DLD1 (cell line): ENCODE data around the gene MYLK.

ENCODE experiments used
- in situ Hi-C: cut with HindIII; loops from 2 replicates; pipeline ENCODE4 v1.10.0; 2017; ENCODE audit warnings: low sequenced_read_pairs

Gene MYLK

DNA sequence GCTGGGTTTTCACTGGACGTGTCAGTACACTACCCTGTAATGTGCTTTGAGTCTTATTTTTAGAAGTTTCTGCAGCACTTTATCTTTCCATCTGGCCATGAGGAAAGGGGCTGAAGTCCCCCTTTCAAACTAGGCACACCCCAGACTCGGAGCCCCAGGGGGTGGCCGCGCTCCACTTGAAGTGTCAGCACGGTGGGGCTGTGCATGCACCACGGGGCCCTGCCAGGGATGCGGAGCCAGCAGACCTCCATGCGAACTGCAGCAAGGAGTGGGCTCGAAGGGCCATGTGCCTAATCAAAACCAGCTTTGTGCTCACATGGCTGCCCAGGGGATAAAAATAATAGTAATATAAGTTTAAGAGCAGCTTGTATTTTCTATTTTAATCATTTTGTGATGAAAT, 198.4 kb downstream of the MYLK start:
- in situ Hi-C loops = no loop called here

DNA sequence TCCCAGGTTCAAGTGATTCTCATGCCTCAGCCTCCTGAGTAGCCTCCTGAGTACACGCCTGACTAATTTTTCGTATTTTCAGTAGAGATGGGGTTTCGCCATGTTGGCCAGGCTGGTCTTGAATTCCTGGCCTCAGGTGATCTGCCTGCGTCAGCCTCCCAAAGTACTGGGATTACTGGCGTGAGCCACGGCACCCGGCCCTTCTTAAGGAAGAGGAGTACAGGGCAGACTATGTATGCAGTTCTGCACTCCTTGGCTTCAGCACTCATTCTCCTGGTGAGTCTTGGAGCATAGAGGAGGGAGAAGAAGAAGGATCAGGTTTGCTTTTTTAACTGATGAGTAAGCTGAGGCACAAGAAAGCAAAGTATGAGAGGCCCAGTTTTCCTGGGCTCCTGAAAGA, 199.5 kb downstream of the MYLK start:
- in situ Hi-C loops = no loop called here

DNA sequence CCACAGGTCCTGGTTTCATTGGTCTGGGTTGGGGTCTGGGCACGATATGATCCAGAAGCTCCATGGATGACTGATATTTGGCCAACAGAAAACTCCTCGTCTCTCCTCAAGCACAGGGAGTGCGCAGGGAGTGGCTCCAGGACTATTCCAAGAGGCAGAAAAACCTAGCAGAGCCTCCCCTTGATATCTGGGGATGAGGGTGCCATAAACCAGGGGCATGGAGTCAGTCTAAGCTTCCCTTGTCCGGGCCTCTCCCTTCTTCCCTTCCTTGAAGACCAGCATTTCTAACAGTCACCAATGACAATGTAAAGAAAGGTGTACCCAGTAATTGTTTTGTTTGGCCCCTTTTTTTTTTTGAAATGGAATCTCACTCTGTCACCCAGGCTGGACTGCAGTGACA, 199.9 kb downstream of the MYLK start:
- in situ Hi-C loops = no loop called here

DNA sequence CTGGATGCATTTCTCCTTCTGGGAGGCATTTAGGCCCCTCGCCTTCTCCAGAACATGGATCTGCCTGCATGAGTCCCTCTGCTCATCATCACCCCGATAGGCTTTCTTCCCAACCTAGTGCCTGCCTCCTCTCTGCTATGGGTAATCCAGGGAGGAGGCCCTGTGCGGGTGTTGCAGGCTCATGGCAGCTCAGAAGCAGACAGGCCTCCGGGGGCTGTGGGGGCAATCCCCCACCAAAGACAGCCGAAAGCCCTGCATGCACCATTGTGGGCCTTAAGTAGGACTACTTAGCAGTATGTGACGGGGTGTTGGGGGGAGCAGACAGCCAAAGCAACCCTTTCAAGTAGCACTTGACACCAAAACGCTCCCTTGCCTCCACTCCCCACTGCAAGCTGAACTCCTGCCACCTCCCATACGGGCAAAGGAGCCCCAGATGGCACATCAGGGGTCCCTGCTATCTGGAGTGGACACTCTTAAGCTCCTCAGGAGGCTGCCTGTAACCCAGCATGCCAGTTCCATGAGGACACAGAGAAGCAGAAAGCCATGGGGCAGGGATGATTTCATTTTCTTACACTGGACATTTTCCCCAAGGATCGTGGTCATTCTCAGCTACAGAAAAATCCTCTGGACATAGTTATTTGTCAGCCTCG, 200.5 kb downstream of the MYLK start:
- in situ Hi-C loops = no loop called here

DNA sequence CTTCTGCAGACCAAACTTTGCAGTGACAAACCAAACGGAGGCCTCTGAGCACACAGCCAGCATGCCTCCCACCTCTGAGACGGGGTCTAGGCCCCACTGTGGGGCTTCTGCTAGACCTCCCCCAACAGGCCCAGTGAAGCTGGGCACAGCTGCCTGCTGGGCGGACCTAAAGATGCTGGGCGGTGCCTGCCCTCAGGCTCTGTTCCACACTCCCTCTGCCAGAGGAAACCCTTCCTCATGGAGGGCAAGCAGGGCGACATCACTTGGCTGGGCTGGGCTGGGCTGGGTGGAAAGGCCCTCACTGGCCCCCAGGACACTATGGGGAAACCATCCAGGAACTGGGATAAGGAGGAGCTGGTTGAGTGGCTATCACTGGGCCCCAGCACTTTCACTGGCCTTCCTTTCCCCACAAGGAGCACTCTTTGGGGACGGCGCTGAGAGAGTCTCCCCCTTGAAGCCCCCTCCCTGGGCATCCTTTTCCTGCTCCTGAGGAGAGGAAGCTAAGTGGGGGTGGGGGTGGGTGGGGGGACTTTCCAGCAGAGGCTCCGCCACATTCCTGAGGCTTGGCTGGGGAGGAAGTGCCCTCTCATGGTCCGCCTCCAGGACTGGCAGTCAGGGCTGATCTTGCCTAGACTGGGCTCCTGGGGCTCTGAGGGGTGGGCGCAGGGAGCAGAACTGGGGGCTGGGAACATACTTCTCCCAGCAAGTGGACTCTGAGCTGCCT, 201.2 kb downstream of the MYLK start:
- in situ Hi-C loops = no loop called here

DNA sequence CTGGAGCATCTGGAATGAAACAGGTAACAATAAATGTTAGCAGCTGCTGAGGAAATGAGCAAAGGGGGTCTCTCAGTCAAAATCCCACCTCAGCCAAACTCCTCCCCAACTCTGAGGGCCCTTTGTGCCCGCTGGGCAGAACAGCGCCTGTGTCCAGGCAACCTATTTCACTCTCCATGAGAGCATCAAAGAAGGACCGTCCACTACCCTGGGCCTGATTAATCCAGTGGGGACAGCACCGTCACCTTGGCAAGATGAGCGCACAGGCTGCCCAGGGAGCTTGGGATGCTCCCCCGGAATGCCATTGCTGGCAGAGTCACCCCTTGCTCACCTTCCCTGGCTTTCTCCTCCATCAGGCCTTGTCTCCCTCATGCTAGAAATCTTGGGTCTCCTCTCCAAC, 201.8 kb downstream of the MYLK start:
- in situ Hi-C loops = no loop called here

DNA sequence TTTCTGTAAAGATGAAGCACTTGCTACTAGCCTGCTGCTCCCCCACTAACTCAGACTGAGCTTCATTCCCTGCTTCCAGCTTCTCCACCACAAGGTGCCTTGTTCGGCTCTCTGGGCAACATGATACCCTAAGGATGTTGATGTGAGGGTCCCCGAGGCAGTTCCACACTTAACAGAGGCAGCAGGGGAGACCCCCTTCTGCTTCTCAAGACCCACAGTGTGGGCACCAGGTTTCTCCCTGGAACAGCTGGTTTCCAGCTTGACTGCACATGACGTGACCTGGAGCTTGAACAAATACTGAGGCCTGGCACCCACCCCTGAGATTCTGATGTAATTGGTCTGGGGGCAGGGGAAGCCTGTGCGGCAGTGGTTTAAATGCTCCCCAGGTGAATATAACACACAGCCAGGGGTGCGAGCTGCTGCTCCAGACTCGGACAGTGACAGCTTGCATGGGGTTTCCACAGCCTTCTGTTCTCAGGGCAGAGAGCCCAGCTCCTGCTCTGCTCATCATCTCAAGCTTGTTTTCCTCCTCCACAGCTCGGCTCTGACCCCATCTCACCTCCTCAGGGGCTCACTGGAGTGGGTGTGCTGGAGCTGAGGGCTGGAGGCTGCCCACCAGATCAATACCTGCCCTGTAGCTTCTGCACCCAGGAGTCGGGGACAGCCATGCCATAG, 204.3 kb downstream of the MYLK start:
- in situ Hi-C loops = no loop called here

DNA sequence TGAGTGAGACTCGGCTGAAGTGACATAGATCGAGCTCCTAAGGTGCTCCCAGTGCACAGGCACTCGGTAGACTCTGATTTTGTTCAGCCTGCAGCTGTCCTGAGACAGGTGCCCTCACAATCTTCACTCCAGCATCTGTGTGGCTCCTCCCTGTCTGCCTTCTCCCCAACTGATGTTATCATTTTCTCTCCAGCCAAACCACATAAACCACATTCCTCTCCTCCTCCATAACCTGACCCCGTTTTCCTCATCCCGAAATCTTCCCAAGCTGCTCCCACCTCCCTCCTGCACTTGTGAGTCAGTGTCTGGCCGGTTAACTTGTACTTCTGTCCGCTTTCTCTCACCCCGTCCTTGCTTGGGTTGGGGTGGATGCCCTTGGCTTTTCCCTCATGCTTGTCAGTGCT, 206.0 kb downstream of the MYLK start:
- in situ Hi-C loops = no loop called here

DNA sequence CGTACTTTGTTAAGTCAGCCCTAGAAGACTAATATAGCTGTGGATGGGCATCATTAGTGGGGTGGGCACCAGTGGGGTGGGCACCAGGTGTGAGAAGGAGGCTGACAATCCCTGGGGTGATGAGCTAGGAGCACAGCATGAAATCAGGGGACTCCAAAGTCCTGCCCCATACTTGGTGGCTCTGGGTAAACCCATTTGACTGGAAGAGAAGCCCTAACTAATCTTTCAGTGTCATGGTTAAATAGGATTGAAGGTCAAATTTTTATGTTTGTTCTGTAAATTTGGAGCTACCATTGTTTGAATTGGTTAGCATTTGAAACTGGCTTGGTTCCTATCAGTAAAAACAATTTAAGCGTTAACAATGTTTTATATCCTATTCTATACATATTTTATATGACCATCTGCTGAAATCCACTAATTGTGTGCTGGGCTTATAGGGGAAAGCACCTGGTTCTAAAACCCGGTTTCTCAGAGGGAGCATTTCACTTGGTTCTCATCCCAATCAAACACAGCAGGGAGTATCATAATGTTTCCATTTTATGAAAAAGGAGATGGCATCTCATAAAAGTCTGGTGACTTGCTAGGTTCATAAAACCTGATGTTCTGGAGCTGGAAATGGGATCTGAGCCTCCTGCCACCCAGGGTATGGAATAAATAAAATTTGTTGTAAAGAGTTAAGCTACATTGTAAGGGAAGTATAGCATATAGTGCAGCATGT, 211.5 kb downstream of the MYLK start:
- in situ Hi-C loops = no loop called here

DNA sequence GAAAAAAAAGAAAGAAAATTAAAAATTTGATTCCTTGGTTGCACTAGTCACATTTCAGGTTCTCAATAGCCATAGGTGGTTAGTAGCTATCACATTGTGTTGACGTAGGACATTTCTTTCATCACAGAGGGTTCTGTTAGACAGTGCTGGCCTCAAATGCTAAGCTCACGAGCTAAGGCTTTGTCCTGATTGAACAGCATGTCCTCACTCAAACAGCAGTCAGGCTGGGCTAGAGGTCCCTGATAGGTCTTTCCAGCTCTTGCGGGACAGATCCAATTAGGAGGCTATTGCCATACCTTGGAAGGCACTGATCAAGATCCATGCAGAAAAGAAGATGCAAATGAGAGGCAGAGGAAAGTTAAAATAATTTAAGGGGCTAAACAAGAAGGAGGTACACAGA, 213.4 kb downstream of the MYLK start:
- in situ Hi-C loops = no loop called here

DNA sequence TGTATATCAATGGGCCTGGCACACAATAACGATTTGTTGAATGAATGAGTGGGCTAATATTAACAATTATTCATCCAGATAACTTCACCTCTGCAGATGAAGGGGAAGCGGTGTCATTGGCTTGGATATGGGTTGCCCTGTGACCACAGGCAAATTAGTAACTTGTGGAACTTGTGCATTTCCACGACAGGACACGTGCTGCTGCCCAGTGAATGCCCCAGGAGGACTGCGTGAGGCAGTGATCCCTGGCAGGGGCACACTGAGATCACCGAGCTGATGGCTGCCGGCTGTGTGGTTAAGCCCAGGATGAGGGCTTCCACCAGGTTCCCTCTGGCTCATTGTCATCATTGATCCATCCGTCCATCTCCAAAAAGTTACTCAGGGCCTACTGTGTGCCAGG, 215.2 kb downstream of the MYLK start:
- in situ Hi-C loops = no loop called here

DNA sequence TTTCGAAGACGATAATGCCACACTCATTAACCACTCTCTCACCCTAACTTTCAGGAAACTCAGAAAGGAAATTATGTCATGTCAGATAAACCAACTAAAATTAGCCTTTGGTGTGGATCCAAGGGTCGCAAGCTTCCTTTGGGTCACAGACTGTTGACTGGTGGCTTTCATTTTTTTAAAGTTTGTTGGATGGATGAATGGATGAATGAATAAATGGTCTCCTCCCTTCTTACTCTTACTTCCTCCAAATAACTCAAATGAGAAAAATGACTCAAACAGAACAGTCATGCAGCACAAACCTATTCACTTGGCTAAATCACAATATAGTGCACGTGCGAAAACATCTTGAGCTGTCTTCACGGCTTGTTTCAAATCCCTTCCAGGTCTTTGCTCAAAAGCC, 216.3 kb downstream of the MYLK start:
- in situ Hi-C loops = no loop called here

DNA sequence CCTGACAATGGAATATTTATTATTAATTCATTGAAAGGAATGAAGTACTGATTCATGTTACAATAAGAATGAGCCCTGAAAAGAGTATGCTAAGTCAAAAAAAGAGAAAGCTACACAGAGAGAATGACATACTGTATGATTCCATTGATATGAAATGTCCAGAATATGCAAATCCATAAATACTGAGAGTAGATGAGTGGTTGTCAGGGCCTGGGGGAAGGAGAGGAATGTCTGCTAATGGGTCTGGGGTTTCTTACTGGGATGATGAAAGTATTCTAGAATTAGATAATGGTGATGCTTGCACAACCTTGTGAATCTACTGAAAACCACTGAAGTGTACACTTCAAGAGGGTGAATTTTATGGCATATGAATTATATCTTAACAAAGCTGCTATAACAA, 219.4 kb downstream of the MYLK start:
- in situ Hi-C loops = no loop called here

DNA sequence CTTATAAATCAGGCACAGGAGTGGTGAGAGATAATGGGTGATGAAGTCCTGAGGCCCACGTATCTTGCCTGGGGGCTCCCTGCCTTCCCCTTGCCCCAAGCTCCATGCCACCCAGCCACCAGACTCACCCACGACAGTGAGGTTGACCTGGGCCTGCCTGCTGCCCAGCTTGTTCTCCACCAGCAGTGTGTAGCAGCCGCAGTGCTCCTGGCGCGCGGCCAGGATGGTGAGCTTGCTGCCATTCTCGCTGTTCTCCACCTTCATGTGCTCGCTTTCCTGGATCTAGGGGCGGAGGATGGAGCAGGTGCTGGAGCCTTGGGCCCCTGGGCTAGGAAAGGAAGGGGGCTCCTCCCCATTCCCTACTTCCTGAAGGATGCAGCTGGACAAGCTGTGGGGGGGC, 220.2 kb downstream of the MYLK start:
- in situ Hi-C loops = no loop called here

DNA sequence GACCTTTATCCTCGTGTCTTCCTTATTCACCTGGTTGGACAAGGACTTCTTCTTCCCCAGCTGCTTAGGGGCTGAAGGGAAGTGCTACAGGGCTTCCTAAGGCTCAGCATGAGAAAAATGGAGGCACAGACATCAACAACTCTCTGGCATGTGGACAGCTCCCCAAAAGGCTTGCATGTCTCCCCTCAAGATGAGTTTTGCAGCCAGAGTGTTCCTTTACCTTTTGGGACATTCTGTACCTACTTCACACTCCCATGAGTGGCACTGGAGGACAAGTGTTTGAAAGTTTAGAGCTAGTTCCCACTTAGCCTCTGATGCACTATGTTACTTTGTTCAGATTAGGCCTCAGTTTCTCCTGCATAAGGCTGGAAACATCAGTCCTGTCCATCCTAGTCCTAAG, 222.2 kb downstream of the MYLK start:
- in situ Hi-C loops = no loop called here

DNA sequence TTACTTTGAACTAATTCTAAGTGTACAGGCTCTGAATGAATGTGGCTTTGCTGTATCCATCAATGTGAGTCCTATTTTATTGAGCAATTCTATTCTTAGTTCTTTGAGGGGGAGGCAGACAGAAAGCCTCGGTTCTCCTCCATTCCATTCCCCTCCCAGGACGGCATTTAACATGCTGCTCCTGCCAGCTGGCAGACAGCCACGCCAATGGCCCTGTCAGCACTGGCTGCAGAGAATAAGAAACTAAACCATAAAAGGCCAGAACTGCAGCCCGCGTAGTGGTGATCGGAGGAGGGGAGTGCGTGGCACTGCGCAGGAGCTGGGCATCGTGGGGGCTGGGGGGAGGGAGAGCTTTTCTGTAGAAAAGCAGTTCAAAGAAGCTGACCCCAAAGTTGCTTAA, 223.2 kb downstream of the MYLK start:
- in situ Hi-C loops = no loop called here

DNA sequence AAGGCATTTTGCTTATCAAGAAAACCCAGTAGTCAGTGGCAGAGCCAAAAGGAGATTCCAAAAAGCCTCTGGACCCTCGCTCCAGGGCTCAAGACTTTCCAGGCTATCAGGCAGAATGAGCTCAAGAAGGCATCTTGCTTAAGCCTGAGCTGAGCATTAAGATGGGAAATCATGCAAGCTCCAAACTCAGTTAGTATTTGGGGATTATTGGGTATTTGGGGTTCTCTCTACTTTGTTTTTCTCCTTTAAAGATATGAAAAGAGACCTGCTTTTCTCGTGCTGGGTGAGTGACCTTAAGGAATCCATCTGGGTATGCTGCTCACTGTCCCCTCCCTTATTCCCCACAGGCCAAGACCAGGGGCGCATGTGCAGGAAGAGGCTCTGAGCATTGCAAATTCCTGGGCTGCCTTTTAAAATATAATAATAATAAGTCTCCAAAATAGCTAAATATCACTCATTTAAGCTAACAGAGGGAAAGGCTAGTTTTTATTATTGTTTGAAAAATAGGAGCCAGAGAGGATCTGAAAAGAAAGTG, 223.9 kb downstream of the MYLK start:
- in situ Hi-C loops = no loop called here

DNA sequence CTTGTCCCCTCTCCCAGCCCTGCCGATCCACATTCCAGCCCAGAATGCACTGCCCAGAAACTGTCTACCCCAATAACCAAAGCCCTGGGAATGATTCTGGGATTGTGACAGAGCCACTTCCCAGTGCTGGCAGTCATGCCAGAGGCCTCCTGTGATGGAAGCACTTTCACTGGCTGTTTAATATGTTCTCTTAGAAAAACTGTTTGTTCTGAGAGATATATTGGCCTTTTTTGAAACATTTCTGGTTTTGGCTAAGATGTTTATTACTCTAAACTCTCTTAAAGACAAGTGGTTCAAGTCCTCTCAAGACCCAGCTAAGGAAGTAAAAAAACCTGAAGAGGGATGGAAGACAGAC, 225.3 kb downstream of the MYLK start:
- in situ Hi-C loops = no loop called here

DNA sequence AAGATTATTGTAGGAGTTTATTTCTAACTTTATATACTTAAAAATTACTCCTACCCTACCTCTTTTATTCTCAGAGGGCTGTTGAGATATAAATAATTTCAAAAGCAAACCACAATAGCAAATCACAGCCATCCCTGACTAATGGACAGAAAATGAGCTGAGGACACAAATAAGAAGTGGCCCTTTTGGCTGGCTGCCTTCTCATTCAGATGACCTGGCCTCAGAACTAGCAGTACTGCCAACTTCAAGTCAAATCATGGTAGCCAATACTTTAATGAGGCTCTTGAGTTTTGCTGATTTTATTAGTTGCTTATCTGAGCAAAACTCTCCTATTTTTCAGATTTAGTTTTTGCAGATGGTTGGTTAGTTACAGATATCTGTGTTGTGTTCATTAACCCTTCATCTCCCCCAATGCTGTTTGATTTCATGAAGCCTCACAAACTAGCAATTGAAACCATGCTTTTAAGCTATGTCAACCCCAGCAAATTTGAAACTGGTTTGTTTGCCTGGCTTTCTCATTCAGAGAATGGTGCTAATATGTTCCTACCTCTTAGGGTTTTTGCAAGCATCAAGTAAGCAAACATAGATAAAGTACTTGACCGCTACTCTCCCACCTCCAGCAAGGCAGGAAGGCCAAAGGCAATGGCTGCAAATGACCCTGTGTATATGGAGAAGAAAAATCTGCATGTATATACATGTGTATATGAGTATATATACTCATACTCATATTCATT, 225.8 kb downstream of the MYLK start:
- in situ Hi-C loops = no loop called here

DNA sequence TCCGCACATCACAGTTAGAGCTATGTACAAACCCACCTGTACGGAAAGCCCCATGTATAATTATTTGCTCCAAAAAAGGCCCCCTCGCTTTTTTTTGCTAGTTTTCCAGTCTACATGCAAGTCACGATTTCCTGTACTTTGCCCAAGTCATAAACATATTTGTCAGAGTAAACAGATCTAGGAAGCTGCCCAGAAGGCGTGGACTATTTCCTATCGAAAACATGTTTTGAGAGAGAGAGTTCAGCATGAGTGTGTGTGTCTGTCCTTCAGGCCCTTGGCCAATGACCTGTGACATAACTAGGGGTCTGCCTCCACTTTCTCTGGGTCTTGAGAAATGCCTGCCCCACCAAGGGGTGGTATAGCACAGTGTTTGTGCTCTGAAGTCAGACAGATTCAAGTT, 226.6 kb downstream of the MYLK start:
- in situ Hi-C loops = no loop called here

DNA sequence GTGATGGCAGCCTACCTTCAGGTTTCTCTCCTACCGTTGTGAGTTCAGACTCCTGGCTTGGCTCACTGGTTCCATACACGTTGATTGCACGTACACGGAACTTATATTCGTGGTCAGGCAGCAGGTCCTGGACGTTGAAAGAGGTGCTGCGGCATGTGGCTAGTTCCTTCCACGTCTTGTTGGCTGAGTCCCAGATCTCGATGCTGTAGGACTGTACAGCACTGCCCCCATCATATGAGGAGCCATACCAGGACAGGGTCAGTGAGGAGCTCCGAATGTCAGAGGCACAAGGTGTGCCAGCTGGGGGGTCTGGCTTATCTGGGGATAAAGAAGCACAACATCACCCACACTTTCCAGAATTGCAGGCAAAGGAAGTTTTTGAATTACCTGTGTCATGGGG, 227.0 kb downstream of the MYLK start:
- in situ Hi-C loops = no loop called here
